Urothelium cell line (cell line): Measurements from ENCODE around the gene ULK4.
A peak's percentile ranks its signal among the peaks of the same experiment; 100 is the strongest.
"Not testable (repeated sequence)": the region's sequence is repeated elsewhere in the genome, so short reads cannot be mapped to it uniquely, and the experiment has no call there.

ENCODE experiments used
- DNase-seq: peaks from one replicate; pipeline ENCODE4 v3.0.0; 2011; ENCODE audit warnings: low spot score, mixed read lengths
- FAIRE-seq: peaks from 2 replicates; lab custom pipeline; 2011; peaks lifted over from hg19 to GRCh38; lab: Jason Lieb, UNC

ULK4 gene

GRCh38 chr3:41874022-41874421, 87.9 kb downstream of the ULK4 start:
- FAIRE-seq (no peak), DNase-seq (no peak)

GRCh38 chr3:41872157-41872556, 89.7 kb downstream of the ULK4 start:
- FAIRE-seq (no peak), DNase-seq (no peak)

GRCh38 chr3:41867533-41867932, 94.4 kb downstream of the ULK4 start:
- peak; percentile 17 for FAIRE-seq
- no peak for DNase-seq

GRCh38 chr3:41866298-41866697, 95.6 kb downstream of the ULK4 start:
- DNase-seq, result no peak

GRCh38 chr3:41863024-41863423, 98.9 kb downstream of the ULK4 start:
- DNase-seq (no peak), FAIRE-seq (no peak)

More at GRCh38 chr3:41866298-41866697, 95.6 kb downstream of the ULK4 start:
- peak; percentile 5 for FAIRE-seq

- FAIRE-seq, DNase-seq: not testable (repeated sequence)
Measured at GRCh38 chr3:41860489-41860888, 101.4 kb downstream of the ULK4 start.

- DNase-seq, result no peak
Measured at GRCh38 chr3:41854956-41855355, 106.9 kb downstream of the ULK4 start.

GRCh38 chr3:41853540-41854196, 108.2 kb downstream of the ULK4 start:
- DNase-seq (no peak), FAIRE-seq (no peak)

More at GRCh38 chr3:41854956-41855355, 106.9 kb downstream of the ULK4 start:
- no peak for FAIRE-seq

GRCh38 chr3:41848753-41849574, 112.9 kb downstream of the ULK4 start:
- no peak for FAIRE-seq
- no peak for DNase-seq

- no peak for DNase-seq
- FAIRE-seq, result no peak
Measured at GRCh38 chr3:41847679-41848078, 114.2 kb downstream of the ULK4 start.

- no peak for DNase-seq
- no peak for FAIRE-seq
Measured at GRCh38 chr3:41846850-41847249, 115.1 kb downstream of the ULK4 start.

GRCh38 chr3:41845826-41846225, 116.1 kb downstream of the ULK4 start:
- FAIRE-seq, result no peak
- no peak for DNase-seq

GRCh38 chr3:41844256-41844655, 117.6 kb downstream of the ULK4 start:
- not testable (repeated sequence) for DNase-seq, FAIRE-seq

GRCh38 chr3:41840936-41841668, 120.8 kb downstream of the ULK4 start:
- DNase-seq, FAIRE-seq: not testable (repeated sequence)

- DNase-seq (no peak), FAIRE-seq (no peak)
Measured at GRCh38 chr3:41836360-41837134, 125.4 kb downstream of the ULK4 start.

- DNase-seq (no peak), FAIRE-seq (no peak)
Measured at GRCh38 chr3:41833628-41834027, 128.3 kb downstream of the ULK4 start.

GRCh38 chr3:41819236-41819635, 142.7 kb downstream of the ULK4 start:
- DNase-seq, result no peak
- FAIRE-seq, result no peak

- DNase-seq (no peak), FAIRE-seq (no peak)
Measured at GRCh38 chr3:41808618-41809017, 153.3 kb downstream of the ULK4 start.

GRCh38 chr3:41808152-41808551, 153.8 kb downstream of the ULK4 start:
- no peak for FAIRE-seq
- peak; percentile 61 for DNase-seq

GRCh38 chr3:41794748-41795589, 166.9 kb downstream of the ULK4 start:
- FAIRE-seq (no peak), DNase-seq (no peak)
